HG03097 (cell line): ENCODE data around the gene ESRRG.

ENCODE experiments used
- ATAC-seq: cut with Tn5 transposase; IDR thresholded peaks from one replicate; pipeline ENCODE4 v1.9.1; 2021; ENCODE audit not compliant: unreplicated experiment, low FRiP score

The ESRRG gene

GRCh38 chr1:216523449-216524190, 199.6 kb downstream of the ESRRG start:
- ATAC-seq: no peak

GRCh38 chr1:216523043-216523442, 200.2 kb downstream of the ESRRG start:
- ATAC-seq: no peak

DNA sequence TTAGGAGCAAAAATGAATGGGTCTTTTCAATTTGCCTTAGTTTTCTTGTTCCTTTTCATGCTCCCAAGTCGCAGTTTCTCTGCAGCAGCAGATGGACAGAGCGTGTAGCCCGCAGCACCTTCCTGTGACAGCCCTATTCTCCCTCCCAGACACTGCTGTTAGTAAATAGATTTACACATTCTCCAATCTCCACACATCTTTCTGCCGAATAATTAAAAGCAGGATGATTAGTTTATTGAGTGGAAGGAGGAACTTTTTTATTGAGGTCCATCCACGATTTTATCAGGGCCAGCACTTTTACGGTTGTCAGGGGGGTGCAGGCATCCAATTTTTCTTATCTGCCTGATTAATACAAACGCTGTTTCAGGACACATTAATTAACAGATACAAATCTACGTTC, 201.8 kb downstream of the ESRRG start:
- no peak for ATAC-seq

DNA sequence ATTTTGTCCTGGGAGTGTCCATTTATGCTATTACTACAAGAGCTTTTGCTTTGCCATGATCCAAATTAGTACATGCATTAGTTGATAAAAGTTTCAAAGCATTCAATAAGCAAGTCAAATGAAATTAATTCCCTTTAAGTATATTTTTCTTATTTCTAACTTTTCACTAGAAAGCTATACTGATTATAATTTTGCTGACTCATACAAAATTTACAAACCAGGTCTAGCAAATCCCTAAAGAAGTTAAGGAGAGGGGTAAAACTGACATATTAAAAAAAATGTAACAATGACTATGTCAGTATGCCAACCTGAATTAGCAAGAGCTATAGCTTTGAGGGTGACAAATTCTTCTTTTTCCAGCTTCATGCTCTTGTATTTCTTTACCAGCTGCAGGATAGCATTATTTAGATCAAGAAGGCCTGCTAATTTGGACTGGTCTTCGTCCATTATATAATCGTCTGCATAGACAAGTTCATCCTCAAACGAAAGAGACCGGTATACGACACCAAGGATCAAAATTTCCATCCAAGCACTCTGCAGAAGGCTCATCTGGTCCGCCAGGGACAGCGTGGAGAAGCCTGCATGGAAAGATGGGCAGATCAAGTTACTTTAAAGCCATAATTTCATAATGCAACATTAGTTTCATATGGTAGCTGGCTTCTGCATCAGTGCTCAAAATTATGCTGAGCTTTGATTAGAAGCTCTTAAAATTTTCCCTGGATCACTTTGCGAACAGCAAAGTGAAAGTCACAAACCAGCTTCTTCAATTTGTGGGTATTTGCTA, 204.2 kb downstream of the ESRRG start:
- no peak for ATAC-seq

GRCh38 chr1:216502528-216503162, 220.6 kb downstream of the ESRRG start:
- ATAC-seq: no peak

GRCh38 chr1:216500273-216500967, 222.8 kb downstream of the ESRRG start:
- ATAC-seq: no peak

- ATAC-seq: no peak
These were observed 223.5 kb downstream of the ESRRG start for GRCh38 chr1:216499581-216500272.

GRCh38 chr1:216498277-216498676, 225.0 kb downstream of the ESRRG start:
- no peak for ATAC-seq

DNA sequence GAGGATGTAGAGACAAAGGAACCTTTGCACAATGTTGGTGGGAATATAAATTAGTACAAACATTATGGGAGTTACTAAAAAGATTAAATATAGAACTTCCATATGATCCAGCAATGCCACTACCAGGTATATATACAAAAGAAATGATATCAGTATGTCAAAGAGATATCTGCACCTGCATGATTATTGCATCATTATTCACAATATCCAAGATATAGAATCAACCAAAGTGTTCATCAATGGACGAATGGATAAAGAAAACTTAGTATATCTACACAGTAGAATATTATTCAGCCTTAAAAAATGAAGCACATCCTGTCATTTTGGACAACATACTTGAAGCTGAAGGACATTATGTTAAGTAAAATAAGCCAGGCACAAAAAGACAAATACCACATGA, 238.2 kb downstream of the ESRRG start:
- no peak for ATAC-seq

- no peak for ATAC-seq
These were observed 239.4 kb downstream of the ESRRG start for GRCh38 chr1:216483672-216484401.

GRCh38 chr1:216482620-216483019, 240.6 kb downstream of the ESRRG start:
- no peak for ATAC-seq

GRCh38 chr1:216478238-216478637, 245.0 kb downstream of the ESRRG start:
- ATAC-seq: no peak

DNA sequence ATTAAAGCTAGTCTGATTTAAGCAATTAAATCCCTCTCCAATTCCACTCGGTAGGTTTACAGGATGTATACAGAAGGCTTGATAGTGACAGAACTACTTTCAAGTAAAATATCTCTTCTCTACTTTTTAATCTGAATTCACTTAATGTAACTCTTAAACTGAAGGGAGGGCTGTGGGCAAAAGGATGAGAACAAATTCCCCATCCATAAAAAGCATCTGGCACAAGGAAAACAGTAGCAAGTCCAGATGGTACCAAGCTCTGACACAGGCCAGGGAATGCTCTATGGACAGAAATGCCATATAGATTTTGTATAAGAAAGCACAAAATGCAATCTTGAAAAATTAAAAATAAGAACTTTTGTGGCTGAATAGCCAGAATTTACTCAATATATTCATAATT, 246.9 kb downstream of the ESRRG start:
- ATAC-seq: no peak

- no peak for ATAC-seq
These were observed 247.5 kb downstream of the ESRRG start for GRCh38 chr1:216475659-216476276.

GRCh38 chr1:216466162-216466801, 256.9 kb downstream of the ESRRG start:
- ATAC-seq: no peak

- no peak for ATAC-seq
These were observed 258.7 kb downstream of the ESRRG start for GRCh38 chr1:216464489-216464888.

DNA sequence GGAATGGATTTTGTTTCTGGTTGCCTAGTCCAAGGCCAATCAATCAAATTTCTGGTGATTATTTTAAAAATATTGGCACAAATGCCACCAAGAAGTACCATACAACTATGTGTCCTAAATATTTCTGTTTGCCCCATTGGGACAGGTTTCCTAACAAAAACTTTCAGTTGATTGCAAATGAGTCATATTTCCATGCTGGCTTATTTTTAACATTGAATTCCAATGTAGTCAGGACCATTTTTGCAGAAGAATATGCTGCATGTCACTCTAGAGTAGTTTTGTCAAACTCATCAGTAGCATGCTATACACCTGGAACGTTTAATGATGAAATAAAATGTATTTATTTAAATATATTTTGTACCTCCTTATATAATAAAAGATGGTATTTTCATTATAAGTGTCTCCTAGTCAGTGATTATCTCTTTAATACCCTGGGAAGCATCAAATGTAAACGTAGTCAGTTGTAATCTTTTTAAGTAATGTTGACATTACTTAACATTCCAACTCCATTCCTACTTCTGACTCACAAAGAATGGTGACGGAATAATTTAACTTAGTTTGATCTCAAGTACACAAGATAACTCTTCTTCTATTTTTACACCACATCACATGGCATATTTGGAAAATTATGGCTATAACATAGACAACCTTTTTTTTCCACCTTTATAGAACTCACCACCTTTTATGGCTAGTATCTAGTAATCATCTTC, 261.0 kb downstream of the ESRRG start:
- no peak for ATAC-seq

DNA sequence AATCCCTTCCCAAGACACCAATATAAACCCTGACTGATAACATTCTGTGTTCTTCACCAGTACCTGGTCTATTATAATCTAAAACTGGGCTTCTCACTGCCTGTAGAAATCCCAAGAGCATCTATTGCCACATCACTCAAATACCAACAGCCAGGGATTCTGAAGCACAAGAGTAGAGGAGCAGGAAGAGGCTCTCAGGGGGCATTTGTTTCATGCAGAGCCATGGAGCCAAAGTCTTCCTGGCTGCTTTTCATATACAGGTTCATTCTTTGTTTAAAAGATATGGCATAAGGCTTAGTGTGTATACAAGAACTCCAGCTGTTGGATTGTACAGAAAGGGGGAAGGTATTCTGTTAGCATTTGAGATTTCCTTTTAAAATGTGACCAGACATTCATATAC, 261.8 kb downstream of the ESRRG start:
- no peak for ATAC-seq
